Measurements from ENCODE around the gene ABLIM3. TPM values are rescaled to one million over a fixed set of nuclear protein-coding genes. Genes with fewer than 3 reads are reported as not detected.

The ABLIM3 gene
- total and polyA plus RNA-seq, 2 of the 8 experiments (the other 6 are each of a cell fraction or from before 2014, with no cell fraction given) = 0.36 to 0.56 TPM

DNA sequence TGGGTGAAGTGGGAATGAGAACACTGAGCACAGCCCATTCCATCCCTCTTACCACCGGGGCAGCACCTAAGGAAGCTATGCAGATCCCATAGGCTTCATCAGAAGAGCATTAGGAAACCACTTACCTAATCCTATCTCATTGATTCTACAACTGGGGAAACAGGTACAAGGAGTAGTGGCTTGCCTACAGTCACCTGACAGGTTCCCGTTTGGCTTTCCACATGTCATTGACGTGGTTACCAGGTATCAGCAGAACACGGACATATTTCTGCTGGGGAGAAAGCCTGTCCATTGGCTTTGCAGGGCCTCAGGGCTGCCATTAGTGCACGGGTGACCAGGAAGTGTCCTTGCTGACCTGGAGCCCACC, 141.7 kb downstream of the ABLIM3 start (continued):
- TF ChIP-seq HDAC2 (IDR thresholded peaks at IDR 0.05; ENCODE audit: borderline replicate concordance in 1 of 2, low read depth in 2 of 2, low read length in 2 of 2) = no peak
- TF ChIP-seq, protein P1, sequence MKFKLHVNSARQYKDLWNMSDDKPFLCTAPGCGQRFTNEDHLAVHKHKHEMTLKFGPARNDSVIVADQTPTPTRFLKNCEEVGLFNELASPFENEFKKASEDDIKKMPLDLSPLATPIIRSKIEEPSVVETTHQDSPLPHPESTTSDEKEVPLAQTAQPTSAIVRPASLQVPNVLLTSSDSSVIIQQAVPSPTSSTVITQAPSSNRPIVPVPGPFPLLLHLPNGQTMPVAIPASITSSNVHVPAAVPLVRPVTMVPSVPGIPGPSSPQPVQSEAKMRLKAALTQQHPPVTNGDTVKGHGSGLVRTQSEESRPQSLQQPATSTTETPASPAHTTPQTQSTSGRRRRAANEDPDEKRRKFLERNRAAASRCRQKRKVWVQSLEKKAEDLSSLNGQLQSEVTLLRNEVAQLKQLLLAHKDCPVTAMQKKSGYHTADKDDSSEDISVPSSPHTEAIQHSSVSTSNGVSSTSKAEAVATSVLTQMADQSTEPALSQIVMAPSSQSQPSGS (IDR thresholded peaks at IDR 0.05; ENCODE audit: low read length) = no peak
- TF ChIP-seq POLR2A (IDR thresholded peaks at IDR 0.05; ENCODE audit: control extremely low read depth in 1 of 2, low read depth in 2 of 2, low read length in 2 of 2) = no peak
- TF ChIP-seq KDM4A (IDR thresholded peaks at IDR 0.05; ENCODE audit: low read depth, low read length, severe bottlenecking) = no peak
- no peak for TF ChIP-seq RBBP5 (IDR thresholded peaks at IDR 0.05; ENCODE audit: borderline replicate concordance, low read depth, low read length)
- TF ChIP-seq SIN3A (conservative IDR thresholded peaks at IDR 0.05 in 1 of 2, IDR thresholded peaks at IDR 0.05 in 1 of 2; ENCODE audit: low read depth in 1 of 2, low read length in 2 of 2) = no peak
- TF ChIP-seq GABPA (IDR thresholded peaks at IDR 0.05; ENCODE audit: borderline replicate concordance, insufficient read depth, low read length) = no peak
